H1 (cell line): ENCODE results near the gene PTPN5. TPM values are rescaled to one million over a fixed set of nuclear protein-coding genes. Genes with fewer than 3 reads are reported as not detected.

Experiments
- BRCA1 ChIP-seq: IDR thresholded peaks from 2 replicates; pipeline ENCODE4 v1.6.1; 2012; ENCODE audit warnings: low read depth, low read length, improper control_type of control experiment
- KDM5A ChIP-seq: fragments of 200-600 bp; IDR thresholded peaks from 2 replicates; pipeline ENCODE4 v1.7.1; 2012; ENCODE audit warnings: mild to moderate bottlenecking, low read length, inconsistent platforms, mixed read lengths
- SIRT6 ChIP-seq: IDR thresholded peaks from one replicate; pipeline ENCODE4 v1.7.1; 2012; ENCODE audit warnings: low read length, inconsistent platforms
- SP1 ChIP-seq: IDR thresholded peaks from 2 replicates; pipeline ENCODE4 v1.6.1; 2011; ENCODE audit warnings: low read depth, low read length
- SP4 ChIP-seq: IDR thresholded peaks from 2 replicates; pipeline ENCODE4 v1.6.1; 2012; ENCODE audit warnings: low read length, inconsistent platforms
- polyA plus RNA-seq, 7 experiments: library from polyadenylated mRNA; depleted of rRNA in 3 of 7; stranded (reverse) in 5 of 7; unstranded in 2 of 7; fragments of >200 nt in 5 of 7; fragments of 200-250 nt in 2 of 7; gene quantifications; 1 replicate in 5 of 7; 2 replicates in 1 of 7; 4 replicates in 1 of 7; pipeline versions ENCODE4 v1.2.1 to v1.2.3, GENCODE V29; 2011 to 2013; ENCODE audit warnings: missing spikeins in 2 of 7, mixed read lengths in 2 of 7
- total RNA-seq: library from RNA; stranded (reverse); fragmentation: NEBNext Ultra II Directional; extraction: Animal tissue kit (Norgen Biotek cat#: 25700); gene quantifications from 2 replicates; pipeline ENCODE4 v1.2.1, GENCODE V29; 2021

Gene PTPN5
- total and polyA plus RNA-seq, 2 of the 8 experiments (the other 6 are each of a cell fraction or from before 2014, with no cell fraction given), result 8.4 to 12.9 TPM

DNA sequence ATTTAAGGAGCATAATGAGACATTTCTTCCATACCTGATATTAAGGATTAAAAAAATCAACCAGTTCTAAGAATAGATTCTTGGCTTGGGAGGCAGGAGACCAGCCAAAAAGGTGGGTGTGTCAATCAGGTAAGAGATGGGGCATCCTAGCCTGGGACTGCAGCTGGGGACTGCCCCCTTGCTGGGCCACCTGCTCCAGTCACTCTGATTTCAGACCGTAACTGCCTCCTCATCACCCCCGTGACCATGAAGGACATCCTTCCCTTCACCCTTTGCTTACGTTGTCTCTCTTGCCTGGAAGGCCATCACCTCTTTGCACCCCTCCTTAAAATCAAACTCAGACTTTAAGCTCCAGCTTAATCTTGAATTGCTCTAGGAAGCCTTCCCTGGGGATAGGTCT lies 17.9 kb downstream of the PTPN5 start (continued):
- TF ChIP-seq KDM5A, result no peak
- no peak for TF ChIP-seq SP1
- no peak for TF ChIP-seq SIRT6
- TF ChIP-seq BRCA1, result no peak
- TF ChIP-seq SP4, result no peak
